Suppressor macrophage (primary cell): Measurements from ENCODE around the gene SCYL1.
A peak's percentile ranks its signal among the peaks of the same experiment; 100 is the strongest.

Experiments used
- DNase-seq, 4 experiments: peaks; one replicate each; pipeline ENCODE4 v3.0.0-alpha.2; 2020 to 2022
- total RNA-seq, 17 experiments: gene quantifications; one replicate each; lab custom pipeline; 2026; ENCODE audit warnings: mixed read lengths in 6 of 17, inconsistent platforms in 3 of 17; lab: John Stamatoyannopoulos, UW

SCYL1 gene
- 49.4 to 99.8 (median 64.7) reads per million in 17 experiments for total RNA-seq

GRCh38 chr11:65524741-65525545 is at the start of gene SCYL1:
Gene SCYL1, plus strand, starts transcription at chr11:65525083. Its CDS starts 71 bp downstream, at chr11:65525154.
- DNase-seq, result peak; percentile 72 to 93 (median 84)

DNA sequence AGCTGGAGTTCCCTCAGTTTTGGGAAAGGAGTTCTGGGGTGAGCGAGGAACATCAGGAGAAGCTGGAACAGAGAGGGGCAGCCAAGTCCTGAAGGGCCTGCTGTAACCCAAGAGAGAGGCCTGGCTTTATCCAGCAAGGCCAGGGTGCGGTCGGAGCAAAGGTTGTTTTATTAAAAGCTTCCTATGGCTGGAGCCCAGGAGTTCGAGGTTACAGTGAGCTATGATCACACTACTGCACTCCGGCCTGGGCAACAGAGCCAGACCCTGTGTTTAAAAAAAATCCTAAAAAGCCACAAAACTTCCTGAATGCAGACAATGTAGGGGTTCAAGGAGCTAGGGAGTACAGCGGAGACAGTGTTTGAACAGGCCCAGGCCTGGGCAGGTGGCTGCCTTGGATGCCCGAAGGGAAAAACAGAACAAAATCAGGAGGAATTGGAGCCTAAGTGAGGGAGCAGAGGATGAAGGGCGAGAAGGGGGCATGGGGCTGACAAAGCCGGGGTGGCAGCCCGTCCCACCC is 48.2 kb upstream of the SCYL1 start:
- DNase-seq, result peak in 1 of 4 experiments; percentile 27

DNA sequence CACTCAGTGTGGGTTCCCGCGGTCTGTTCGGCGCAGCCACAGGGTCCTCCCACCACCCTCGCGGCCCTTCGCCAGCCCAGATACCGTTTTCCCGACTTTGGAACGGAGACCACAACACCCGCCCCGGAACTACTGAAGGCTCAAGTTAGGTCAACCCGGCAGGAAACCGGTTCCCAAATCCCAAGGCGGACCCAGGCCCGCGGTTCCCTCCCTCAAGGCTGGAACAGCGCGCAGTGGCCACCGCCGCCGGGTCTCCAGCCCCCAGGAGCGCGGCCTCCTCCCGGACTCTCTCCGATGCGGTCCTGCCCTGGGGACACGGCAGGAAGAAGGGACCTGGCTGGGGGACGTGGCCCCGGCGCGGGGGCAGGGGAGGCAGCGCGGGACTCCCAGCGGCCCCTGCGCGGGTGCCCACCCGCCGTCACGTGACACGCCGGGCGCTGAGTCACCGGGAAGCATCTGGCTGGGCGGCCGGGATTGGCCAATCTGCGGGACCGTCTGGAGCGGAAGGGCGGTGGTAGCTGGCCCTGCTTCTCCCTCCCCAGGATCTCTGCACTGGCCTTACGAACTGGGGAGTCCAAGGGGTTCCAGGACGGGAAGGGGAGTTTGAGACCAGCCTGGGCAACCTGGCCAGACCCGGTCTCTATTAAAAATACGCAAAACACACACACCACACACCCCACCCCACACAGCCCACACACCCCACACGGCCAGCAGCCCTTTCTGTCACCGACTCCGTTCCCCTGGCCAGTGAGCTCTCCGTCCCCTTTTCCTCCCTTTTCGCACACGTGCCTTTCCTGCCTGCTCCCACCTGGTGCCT is 47.5 kb upstream of the SCYL1 start:
- peak; percentile 98 to 99 (median 99) for DNase-seq

- peak in 3 of 4 experiments; percentile 21 to 37 (median 34) for DNase-seq
These were observed 46.3 kb upstream of the SCYL1 start for GRCh38 chr11:65478388-65479183.

DNA sequence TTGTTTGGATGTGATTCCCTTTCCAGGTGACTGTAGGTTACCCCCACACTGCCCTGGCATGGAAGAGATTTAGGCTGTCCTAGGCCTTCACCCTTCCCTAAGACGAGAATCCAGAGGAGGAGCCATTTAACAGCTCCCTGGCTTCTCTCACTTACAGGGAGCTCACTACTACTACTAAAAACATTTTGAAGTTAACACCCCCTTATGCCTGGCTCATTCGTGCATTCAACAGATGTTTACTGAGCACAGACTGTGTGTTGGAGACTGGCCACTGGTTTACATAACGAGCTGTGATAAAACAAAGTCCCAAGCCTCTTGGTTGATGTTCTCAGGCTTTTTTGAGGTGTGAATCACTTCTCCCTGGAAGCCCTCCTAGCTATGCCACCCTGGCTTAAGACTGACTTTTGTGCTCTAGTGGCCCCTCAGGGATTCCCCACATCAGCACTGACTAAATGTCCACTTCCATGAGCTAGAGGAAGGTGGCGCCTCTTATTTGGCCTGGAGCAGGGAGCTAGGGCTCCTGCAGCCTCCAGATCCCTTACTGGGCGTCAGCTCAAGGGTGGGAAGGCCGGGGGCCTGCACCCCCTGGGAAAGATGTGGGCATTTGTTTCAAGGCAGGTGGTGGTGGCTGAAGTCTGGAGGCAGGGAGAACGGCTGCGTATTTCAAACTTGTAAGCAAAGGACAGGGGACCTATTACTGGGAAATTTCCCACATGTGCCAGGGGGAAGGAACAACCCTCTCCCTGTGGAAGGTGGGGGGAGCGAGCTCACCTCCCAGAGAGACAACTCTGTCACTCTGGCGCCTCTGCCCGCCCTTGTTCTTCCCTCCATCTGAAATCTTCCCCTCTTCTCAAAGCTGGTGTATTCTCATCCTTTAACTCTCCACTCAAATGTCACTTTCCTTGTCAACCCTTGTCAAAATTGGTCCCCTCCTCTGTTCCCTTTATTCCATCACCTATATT is 45.4 kb upstream of the SCYL1 start:
- peak in 3 of 4 experiments; percentile 39 to 57 (median 51) for DNase-seq

DNA sequence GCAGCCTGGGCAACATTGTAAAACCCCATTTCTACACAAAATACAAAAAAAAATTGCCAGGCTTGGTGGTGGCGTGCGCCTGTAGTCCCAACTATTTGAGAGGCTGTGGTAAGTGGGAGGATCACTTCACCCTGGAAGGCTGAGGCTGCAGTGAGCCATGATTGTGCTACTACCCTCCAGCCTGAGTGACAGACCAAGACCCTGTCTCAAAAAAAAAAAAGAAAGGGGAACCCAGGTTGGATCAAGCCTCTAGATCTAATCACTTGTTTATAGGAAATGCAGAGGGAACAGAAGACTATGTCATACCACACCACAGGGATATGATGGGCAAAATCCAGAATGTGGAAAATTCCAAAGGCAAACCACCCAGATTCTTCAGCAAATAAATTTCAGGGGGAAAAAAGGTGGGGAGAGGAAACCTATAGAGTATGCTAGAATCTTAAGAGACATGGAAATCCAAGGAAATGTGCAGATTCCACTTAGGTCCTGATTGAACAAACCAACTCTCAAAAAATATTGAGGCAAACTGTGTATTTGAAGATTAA is 42.5 kb upstream of the SCYL1 start:
- DNase-seq, result no peak

GRCh38 chr11:65485920-65486219 is 39.0 kb upstream of the SCYL1 start:
- no peak for DNase-seq

DNA sequence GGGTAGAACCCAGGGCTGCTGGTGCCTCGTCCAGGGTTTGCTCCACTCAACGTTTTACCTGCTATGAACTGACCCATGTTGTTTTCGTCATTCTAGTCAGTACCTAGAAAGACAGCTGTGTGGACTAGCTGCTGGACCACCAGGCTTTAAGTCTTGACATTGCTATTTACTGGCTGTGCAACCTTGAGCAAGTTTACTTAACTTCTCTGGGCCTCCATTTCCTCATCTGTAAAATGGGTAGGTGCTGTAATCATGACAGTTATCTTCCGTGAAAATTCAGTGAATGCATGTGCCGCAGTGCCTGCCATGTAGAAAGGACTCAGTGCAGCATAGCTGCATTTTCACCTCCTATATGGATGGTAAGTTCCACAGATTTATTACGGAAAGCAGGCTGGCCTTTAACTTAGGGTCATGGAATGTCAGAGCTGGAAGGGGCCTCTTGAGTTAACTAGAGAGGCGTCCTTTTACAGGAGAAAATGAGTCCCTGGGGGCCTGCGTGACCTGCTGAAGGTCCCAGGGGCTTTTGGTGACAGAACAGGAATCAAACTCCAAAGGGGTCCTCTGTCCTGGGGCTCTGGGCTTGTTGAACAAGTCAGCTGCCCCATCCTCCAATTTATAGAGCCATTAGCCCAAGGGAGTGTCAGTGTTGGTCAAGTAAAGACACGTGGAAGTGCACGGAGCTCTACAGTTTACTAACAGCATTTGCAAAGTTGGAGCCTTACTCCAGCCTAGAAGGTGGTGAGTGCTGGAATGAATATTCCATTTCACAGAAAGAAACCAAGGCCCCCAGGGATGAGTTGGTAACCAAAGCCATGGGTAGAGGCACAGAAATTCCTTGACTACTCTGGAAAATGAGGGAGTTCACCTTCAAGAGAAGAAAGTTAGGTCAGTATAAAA is 38.1 kb upstream of the SCYL1 start:
- DNase-seq, result no peak

GRCh38 chr11:65487467-65488272 is 37.2 kb upstream of the SCYL1 start:
- DNase-seq, result peak; percentile 95 to 97 (median 97)

GRCh38 chr11:65488273-65489034 is 36.4 kb upstream of the SCYL1 start:
- peak; percentile 29 to 63 (median 56) for DNase-seq

DNA sequence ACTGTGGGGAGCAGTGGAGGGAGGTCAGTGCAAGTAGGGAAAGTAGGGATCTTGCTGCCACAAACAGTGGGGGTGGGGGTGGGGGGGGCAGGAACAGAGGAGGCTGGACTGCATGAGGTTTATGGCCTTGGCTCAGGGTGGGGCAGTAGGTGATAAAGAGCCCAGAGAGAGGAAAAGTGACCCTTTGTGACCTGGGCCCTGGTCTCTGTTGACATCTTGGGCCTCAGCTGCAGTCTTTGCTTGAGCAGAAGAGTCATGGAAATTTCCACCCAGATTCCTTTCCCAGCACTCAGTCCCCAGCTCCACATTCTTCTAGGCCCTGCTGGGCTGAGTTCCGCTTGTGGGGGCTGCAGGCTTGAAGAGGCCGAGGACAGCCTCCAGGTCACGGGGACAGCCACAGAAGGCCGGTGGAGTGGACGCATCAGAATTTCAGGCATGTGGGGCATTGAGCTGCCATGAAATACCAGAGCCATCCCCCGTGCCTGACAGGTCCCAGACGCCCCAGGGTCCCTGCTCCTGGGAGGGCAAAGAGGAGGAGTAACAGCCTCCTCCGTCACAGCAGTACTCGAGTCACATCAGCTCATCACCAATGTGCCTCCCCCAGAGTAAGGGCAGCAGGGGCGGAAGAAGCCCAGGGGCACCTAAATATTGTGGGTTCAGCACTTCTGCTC is 35.7 kb upstream of the SCYL1 start:
- no peak for DNase-seq

GRCh38 chr11:65489706-65490320 is 35.1 kb upstream of the SCYL1 start:
- DNase-seq, result peak in 1 of 4 experiments; percentile 18

DNA sequence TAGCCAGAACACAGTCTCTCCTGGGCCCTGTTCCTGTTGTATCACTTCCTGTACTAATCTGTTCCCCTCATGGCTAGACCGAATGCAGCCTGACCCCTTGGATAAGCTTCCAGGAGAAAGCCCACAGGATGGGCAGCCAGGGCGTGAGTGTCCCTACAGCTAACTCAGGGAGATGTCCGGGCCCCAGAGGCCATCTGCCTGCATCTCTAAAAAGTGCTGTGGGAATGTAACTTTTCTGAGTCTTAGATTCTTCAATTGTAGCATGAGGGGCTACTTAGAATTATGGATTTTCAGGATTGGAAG is 33.8 kb upstream of the SCYL1 start:
- peak in 1 of 4 experiments; percentile 14 for DNase-seq

- peak; percentile 70 to 82 (median 79) for DNase-seq
These were observed 33.1 kb upstream of the SCYL1 start for GRCh38 chr11:65491614-65492386.

DNA sequence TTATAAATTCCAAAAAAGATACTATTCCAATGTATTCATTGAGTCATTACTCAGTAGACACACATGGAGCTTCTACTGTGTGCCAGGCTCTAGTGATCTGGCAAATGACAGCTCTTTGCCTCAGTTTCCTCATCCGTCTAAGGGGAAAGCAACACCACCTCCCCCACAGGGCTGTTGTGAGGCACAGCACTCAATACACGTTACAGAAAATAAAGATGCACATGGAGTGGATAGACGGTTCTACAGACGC is 32.6 kb upstream of the SCYL1 start:
- DNase-seq, result no peak

GRCh38 chr11:65492637-65493366 is 32.1 kb upstream of the SCYL1 start:
- peak; percentile 88 to 92 (median 92) for DNase-seq
